ENCODE data around the gene GNG2. TPM values are rescaled to one million over a fixed set of nuclear protein-coding genes. Genes with fewer than 3 reads are reported as not detected.

Gene GNG2
- total and polyA plus RNA-seq, 10 of the 15 experiments (the other 5 are each of a cell fraction or from before 2014, with no cell fraction given), result 31.6 to 114 (median 66.4) TPM

DNA sequence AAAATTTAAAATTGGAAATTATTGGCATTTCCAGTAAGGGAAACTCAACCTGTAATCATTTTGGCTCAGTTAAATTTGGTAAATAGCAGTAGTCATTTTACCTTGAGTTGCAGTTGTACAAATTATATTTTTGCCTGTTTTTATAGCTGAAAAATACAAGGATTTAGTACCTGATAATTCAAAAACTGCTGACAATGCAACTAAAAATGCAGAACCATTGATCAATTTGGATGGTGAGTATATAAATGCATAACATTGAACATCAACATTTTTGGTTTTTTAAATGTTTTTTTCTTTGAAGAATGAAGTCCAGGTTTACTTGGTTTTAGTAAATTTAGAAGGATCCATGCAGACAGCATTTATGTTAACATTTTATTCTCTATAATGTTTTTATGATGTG is 137.9 kb downstream of the GNG2 start:
- Histone ChIP-seq H2AFZ (ENCODE audit: control insufficient read depth, low read depth, low read length) (no peak overlapping the region), H4K20me1 (ENCODE audit: control insufficient read depth, insufficient read depth) (no peaks in the 10 kb centered on the region; the same call in 1 of the 2 replicates), H3K27me3 (replicated peaks in 1 of 2; ENCODE audit: control insufficient read depth in 2 of 2, insufficient read depth in 2 of 2, low read length in 1 of 2) (no peaks in the 10 kb centered on the region), H3K4me2 (ENCODE audit: control insufficient read depth, insufficient read depth) (no peak overlapping the region), H3K79me2 (ENCODE audit: control insufficient read depth, insufficient read depth, low read length) (peaks cover 16% of the 10 kb centered on the region), H3K27ac (ENCODE audit: control insufficient read depth, insufficient read depth) (no peak overlapping the region), H3K36me3 (ENCODE audit: control insufficient read depth in 2 of 2, insufficient read depth in 2 of 2, low read length in 1 of 2) (peaks cover 5 to 34% of the 10 kb centered on the region in 2 experiments), H3K4me1 (ENCODE audit: control insufficient read depth, insufficient read depth, low read length) (no peaks in the 10 kb centered on the region; the same call in 1 of the 2 replicates), H3K9ac (ENCODE audit: control insufficient read depth, insufficient read depth, low read length) (no peak overlapping the region), H3K4me3 (no peak overlapping the region), H3K9me3 (replicated peaks; ENCODE audit: control insufficient read depth, insufficient read depth, low read length) (no peaks in the 10 kb centered on the region)
- POLR2A ChIA-PET, result no interaction called here
- in situ Hi-C loops (cut with MboI), result no loop called here
- SMC1A ChIA-PET (ENCODE audit: uncharacterized antibody, unreplicated experiment), result interaction anchor here (0.8 to 1.1 kb wide), 5 partner anchors 12 to 302 kb away, joined by 3 read pairs; no protein-coding TSS in a partner anchor
- FAIRE-seq (no peak), ATAC-seq (no peak), DNase-seq (ENCODE audit: low read depth, low spot score) (no peak)
- CTCF ChIA-PET, result no interaction called here
- intact Hi-C loops (cut with micrococcal nuclease; ENCODE audit: unreplicated experiment), result loop anchor here (5.0 to 10.0 kb wide), 2 partner anchors 274 to 476 kb away; no protein-coding TSS in a partner anchor
- BruUV-seq (replicated peaks), result no TSS peak
- RAD21 ChIA-PET (ENCODE audit: unreplicated experiment), result no interaction called here
- no peak for TF ChIP-seq POLR2AphosphoS5 (IDR thresholded peaks at IDR 0.05; ENCODE audit: low read length)
- no peak for TF ChIP-seq DPF2 (IDR thresholded peaks at IDR 0.05)
- no peak for TF ChIP-seq HDGF (IDR thresholded peaks at IDR 0.05)
- TF ChIP-seq, protein P1, sequence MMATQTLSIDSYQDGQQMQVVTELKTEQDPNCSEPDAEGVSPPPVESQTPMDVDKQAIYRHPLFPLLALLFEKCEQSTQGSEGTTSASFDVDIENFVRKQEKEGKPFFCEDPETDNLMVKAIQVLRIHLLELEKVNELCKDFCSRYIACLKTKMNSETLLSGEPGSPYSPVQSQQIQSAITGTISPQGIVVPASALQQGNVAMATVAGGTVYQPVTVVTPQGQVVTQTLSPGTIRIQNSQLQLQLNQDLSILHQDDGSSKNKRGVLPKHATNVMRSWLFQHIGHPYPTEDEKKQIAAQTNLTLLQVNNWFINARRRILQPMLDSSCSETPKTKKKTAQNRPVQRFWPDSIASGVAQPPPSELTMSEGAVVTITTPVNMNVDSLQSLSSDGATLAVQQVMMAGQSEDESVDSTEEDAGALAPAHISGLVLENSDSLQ (IDR thresholded peaks at IDR 0.05), result no peak
- no peak for TF ChIP-seq NFXL1 (IDR thresholded peaks at IDR 0.05; ENCODE audit: borderline replicate concordance)
- TF ChIP-seq, protein P2, sequence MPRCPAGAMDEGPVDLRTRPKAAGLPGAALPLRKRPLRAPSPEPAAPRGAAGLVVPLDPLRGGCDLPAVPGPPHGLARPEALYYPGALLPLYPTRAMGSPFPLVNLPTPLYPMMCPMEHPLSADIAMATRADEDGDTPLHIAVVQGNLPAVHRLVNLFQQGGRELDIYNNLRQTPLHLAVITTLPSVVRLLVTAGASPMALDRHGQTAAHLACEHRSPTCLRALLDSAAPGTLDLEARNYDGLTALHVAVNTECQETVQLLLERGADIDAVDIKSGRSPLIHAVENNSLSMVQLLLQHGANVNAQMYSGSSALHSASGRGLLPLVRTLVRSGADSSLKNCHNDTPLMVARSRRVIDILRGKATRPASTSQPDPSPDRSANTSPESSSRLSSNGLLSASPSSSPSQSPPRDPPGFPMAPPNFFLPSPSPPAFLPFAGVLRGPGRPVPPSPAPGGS (IDR thresholded peaks at IDR 0.05; ENCODE audit: borderline replicate concordance, insufficient read depth, low read depth, low read length, poor library complexity, severe bottlenecking), result no peak
- TF ChIP-seq SMAD1 (IDR thresholded peaks at IDR 0.05; ENCODE audit: low read depth, partially characterized antibody), result no peak
- no peak for TF ChIP-seq RUNX3 (IDR thresholded peaks at IDR 0.05; ENCODE audit: low read length)
- TF ChIP-seq, protein P3, sequence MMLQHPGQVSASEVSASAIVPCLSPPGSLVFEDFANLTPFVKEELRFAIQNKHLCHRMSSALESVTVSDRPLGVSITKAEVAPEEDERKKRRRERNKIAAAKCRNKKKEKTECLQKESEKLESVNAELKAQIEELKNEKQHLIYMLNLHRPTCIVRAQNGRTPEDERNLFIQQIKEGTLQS (IDR thresholded peaks at IDR 0.05; ENCODE audit: borderline replicate concordance, extremely low read depth, low read depth, low read length), result no peak
- TF ChIP-seq, protein P4, sequence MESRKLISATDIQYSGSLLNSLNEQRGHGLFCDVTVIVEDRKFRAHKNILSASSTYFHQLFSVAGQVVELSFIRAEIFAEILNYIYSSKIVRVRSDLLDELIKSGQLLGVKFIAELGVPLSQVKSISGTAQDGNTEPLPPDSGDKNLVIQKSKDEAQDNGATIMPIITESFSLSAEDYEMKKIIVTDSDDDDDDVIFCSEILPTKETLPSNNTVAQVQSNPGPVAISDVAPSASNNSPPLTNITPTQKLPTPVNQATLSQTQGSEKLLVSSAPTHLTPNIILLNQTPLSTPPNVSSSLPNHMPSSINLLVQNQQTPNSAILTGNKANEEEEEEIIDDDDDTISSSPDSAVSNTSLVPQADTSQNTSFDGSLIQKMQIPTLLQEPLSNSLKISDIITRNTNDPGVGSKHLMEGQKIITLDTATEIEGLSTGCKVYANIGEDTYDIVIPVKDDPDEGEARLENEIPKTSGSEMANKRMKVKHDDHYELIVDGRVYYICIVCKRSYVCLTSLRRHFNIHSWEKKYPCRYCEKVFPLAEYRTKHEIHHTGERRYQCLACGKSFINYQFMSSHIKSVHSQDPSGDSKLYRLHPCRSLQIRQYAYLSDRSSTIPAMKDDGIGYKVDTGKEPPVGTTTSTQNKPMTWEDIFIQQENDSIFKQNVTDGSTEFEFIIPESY (IDR thresholded peaks at IDR 0.05), result no peak
- TF ChIP-seq CEBPB (IDR thresholded peaks at IDR 0.05; ENCODE audit: borderline replicate concordance in 1 of 2, low read depth in 2 of 2, low read length in 2 of 2), result no peak
- no peak for TF ChIP-seq RAD51 (IDR thresholded peaks at IDR 0.05)
- TF ChIP-seq CREB1 (IDR thresholded peaks at IDR 0.05; ENCODE audit: low read depth), result no peak
- no peak for TF ChIP-seq SREBF2 (IDR thresholded peaks at IDR 0.05; ENCODE audit: low read length)
- TF ChIP-seq RELA (IDR thresholded peaks at IDR 0.05; ENCODE audit: borderline replicate concordance, partially characterized antibody), result no peak
- no peak for TF ChIP-seq MYC (IDR thresholded peaks at IDR 0.05; ENCODE audit: insufficient read depth, insufficient read length, insufficient replicate concordance, low read length, severe bottlenecking)
- TF ChIP-seq IRF4 (IDR thresholded peaks at IDR 0.05; ENCODE audit: low read depth, low read length), result no peak
